NCI-H146 (cell line): ENCODE results near the gene LAD1.

Experiments
- DNase-seq: peaks from one replicate; lab custom pipeline; 2025; lab: John Stamatoyannopoulos, UW

The LAD1 gene

GRCh38 chr1:201391651-201392511 is 7.2 kb downstream of the LAD1 start:
- no peak for DNase-seq

- no peak for DNase-seq
Measured at GRCh38 chr1:201391225-201391624, 7.9 kb downstream of the LAD1 start.

DNA sequence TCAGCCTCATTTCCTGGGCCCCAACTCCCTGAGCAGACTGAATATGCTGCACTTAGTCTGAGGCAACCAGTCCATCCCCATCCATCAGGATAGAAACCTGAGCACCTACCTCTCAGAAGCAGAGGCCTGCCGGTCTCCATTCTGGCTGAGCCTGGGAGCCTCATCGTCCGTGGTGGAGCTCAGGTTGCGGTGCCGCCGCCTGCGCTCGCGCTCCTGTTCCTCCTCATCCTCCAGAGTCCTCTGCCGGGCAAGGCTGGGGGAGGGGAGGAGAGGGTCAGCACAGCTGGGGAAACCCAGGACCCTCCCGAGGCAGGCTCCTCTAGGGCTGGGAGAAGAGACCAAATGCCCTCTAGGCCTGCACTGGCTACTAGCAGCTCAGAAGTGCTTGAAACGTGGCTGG is 10.1 kb downstream of the LAD1 start:
- DNase-seq = no peak

DNA sequence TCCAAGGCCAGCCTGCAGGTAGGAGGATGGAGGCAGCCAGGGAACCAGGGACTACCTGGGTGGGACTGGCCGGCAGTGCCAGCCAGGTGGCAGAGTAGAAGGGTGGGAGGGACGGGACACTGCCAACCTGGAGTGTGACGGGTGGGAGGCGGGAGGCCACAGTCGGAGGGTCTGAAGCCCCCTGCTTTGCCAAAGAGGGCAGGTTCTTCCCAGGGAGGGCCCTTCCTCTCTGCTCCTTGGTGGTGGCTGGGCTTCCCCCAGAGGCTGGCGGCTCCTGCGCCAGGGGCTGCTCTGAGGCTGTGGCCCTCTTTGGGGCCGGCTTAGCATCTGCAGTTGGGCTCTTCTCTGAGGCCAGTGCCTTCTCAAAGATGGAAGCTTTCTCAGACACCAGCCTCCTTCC is 12.9 kb downstream of the LAD1 start:
- DNase-seq = no peak

DNA sequence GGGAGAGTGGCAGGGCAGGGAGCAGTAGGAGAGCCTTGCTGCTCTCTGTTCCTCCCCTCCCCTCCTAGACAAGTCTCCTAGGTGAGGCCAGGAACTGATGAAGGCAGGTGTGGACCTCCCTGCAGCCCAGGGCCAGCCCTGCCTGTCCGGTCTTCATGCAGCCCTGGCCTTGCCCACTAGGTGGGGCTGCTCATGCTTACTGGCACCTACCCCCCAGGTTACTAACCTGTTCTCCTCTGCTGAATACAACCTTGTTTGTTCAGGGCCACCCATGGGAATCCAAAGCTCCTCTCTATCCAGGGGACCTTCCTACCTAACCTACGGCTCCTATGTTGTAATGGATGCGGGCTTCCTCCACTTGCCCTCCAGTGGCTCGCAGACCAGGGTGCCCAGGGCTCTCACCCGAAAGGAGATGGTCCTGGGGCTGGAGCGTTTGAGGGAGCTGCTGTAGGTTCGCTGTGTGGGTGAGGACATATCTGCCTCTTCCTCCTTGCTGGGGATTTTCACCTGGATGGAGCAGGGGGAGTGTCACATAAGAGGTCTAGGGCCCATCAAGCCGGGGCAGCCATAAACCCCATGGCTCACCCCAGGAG is 13.7 kb downstream of the LAD1 start:
- peak; percentile 68 for DNase-seq

DNA sequence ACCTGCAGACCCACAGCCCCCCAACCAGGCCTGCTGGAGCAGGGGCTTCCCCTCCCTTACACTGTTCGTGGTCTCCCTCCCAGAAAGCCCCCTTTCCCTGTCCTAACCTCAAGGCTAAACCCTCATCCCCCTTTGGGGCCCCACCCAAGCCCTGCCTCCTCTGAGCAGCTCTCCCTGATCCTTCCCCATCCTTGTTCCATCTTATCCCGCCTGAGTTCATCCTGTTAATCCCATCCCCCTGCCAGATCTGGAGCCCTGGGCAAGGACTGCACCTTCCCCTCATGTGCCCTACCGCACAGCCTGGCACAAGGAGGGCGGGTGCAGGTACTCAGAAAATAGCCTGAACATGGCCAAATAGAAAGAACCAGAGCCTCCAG is 14.7 kb downstream of the LAD1 start:
- DNase-seq = no peak

DNA sequence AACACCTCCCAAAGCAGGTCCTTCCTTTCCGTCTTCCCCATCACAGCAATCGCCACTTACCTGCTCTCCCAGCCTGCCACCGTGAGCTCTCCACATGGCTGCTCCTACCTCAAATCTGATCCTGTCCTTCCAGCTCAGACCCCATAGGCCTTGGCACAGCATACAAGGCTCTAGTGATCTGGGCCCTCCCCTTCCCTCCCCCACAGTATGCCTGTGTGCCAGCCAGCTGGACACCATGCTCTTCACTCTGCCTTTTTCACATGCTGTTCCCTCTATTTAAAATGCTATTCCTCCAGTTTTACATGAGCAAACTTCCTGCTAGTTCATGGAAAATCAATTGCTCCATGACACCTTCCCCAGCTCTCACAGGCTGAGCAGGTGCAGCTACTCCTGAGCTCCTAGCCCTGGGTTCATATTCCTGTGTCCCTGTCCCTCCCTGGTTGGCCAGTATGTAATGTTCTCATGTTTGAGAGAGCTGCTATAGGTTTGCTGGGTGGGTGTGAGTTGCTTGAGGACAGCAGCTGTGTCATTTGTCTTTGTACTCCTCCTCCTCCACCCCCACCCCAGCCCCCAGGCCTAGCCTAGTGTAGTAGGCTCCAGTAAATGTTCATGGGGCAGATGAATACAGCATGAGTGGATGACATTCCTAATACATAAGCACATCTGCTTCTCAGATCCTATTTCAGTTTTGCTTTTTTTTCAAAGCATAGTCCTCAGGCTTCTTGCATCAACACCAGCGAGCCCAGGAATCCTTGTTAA is 15.3 kb downstream of the LAD1 start:
- DNase-seq = peak; percentile 38

GRCh38 chr1:201381130-201381529 is 18.0 kb downstream of the LAD1 start:
- no peak for DNase-seq

- DNase-seq = no peak
Measured at GRCh38 chr1:201379733-201380242, 19.3 kb downstream of the LAD1 start.

GRCh38 chr1:201378804-201379203 is 20.3 kb downstream of the LAD1 start:
- no peak for DNase-seq

- DNase-seq = no peak
Measured at GRCh38 chr1:201377611-201378092, 21.5 kb downstream of the LAD1 start, which contains the start of gene TNNT2. TSS of gene TNNT2 (minus strand) at chr1:201377680. CDS start at chr1:201373254, 4,426 bp downstream.

GRCh38 chr1:201376464-201377374 is 22.4 kb downstream of the LAD1 start:
- DNase-seq = no peak

DNA sequence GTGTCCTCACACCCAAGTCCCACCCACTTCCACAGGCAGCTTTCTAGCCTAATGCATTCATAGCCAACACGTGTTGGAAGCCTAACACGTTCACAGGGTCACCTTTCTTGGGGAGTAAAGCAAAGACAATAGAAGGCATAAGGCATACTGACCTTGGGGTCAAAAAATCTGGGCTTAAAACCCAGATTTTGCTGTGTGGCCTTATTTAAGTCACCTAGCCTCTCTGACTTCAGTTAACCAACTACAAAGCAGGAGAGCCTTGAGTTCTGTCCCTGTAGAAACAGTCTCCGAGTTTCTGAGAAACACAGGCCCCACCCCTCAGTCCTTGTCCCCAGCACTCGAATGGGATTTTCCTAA is 23.0 kb downstream of the LAD1 start:
- no peak for DNase-seq

DNA sequence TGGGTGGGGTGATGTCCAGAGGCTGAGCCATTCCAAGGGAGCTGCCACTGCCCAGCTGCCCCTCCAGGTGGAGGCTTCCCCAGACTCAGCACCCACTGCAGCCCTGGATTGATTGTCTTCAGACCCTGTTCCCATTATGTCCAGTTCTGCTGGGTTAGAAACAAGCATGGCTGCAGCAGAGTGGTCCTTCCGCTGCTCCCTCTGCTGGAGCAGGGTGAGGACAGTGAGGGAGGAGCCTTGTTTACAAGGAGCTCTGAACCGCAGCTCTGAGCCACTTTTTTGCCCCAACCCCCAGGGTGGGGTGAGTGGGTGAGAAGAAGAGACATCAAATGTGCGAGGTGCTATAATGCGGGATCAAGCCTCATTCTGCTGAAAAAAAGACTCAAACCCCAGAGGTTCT is 24.0 kb downstream of the LAD1 start:
- DNase-seq = peak; percentile 31

- peak; percentile 74 for DNase-seq
Measured at GRCh38 chr1:201374364-201374763, 24.8 kb downstream of the LAD1 start.

- DNase-seq = no peak
Measured at GRCh38 chr1:201371792-201372191, 27.3 kb downstream of the LAD1 start.

DNA sequence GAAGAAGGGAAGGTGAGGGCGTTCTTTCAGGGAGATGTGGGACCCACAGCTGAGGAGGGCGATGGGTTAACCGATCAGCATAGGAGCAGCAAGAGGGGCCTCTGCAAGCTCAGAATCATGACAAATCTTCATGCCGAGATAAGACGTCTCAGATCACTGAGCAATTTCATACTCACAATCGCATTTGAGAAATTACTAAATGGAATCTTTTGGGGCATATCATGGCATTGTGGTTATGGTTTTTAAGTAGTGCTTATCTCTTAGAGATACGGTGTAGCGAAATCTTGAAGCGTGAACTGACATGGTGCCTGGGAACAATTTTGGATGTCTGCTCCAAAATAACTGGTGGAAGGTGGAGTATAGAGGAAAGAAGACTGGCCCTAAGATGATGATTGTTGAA is 27.8 kb downstream of the LAD1 start:
- no peak for DNase-seq

DNA sequence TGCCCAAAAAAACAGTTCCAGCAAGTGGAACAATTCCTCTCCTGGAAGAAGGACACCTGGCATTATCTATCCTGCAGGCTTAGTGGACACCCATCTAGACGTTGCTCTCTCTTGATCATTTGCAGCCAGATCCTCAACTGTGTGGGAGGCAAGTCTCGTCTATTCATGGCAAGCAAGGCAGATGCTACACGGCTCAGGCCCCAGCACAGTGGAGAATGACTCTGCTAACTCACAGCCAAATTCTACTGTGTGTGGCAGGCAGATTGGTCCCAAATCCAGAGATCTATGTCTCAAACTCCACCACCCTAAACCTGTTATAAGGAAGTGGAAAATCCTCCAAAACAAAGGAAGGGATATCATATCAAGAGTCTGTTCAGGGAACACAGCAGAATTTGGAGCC is 28.6 kb downstream of the LAD1 start:
- no peak for DNase-seq

- DNase-seq = no peak
Measured at GRCh38 chr1:201369209-201369608, 29.9 kb downstream of the LAD1 start.

GRCh38 chr1:201366696-201367095 is 32.4 kb downstream of the LAD1 start:
- no peak for DNase-seq

DNA sequence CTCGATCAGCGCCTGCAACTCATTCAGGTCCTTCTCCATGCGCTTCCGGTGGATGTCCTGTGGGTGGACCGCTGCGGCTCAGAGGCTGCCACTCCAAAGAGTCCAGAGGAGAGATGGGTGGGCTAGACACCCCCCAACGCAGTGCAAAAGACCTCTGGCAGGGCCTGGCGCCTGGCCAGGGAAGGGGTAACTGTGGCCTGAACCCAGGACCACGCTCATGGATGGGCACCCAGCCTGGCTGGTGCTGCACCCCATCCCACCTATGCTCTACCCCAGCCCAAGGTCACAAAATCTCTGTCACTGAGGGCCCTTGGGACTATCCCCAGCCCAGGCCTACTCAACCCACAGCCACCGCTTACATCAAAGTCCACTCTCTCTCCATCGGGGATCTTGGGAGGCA is 33.9 kb downstream of the LAD1 start:
- no peak for DNase-seq

DNA sequence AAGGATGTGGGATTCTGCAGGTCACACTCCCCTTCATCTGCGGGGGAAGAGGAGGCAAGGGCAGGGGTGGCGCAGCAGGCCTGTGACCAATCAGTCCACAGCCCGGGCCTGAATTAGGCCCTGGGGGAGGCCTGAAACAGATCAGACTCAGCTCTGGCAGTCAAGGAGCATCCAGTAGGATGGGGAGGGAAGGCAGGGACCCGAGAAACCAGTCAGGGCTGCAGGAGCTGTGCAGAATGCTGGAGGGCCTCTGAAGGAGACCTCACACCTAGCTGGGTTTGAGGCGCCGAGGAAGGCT is 34.4 kb downstream of the LAD1 start:
- DNase-seq = no peak
